SK-N-SH treated with all-trans-retinoic acid at 6 μM for 48 hours (cell line): Measurements from ENCODE around the gene FXYD2.

ENCODE experiments used
- ATAC-seq: fragments of 200-7000 bp; cut with Tn5 transposase; 3 replicates; pipeline ENCODE4 v1.9.1; 2020; ENCODE audit warnings: mild to moderate bottlenecking, moderate library complexity
- ARNTL ChIP-seq: fragments of 450-650 bp; formaldehyde crosslinking; IDR thresholded peaks from 2 replicates; pipeline ENCODE4 v1.5.0; 2020; ENCODE audit warnings: low read depth, mild to moderate bottlenecking, moderate library complexity, borderline replicate concordance
- BACH2 ChIP-seq: fragments of 250-450 bp; sonication (Bioruptor Pico); IDR thresholded peaks from 2 replicates; pipeline ENCODE4 v1.9.0; 2021; ENCODE audit warnings: mild to moderate bottlenecking, borderline replicate concordance
- ESRRG ChIP-seq: fragments of 250-450 bp; sonication (Bioruptor Pico); IDR thresholded peaks from 2 replicates; pipeline ENCODE4 v1.6.1; 2021; ENCODE audit warnings: mild to moderate bottlenecking
- GLIS3 ChIP-seq: fragments of 250-450 bp; sonication (Bioruptor Pico); IDR thresholded peaks from 2 replicates; pipeline ENCODE4 v1.5.0; 2020; ENCODE audit warnings: mild to moderate bottlenecking, moderate library complexity
- OSR1 ChIP-seq: fragments of 250-450 bp; sonication (Bioruptor Pico); IDR thresholded peaks from 2 replicates; pipeline ENCODE4 v1.8.0; 2022; ENCODE audit warnings: moderate library complexity, mild to moderate bottlenecking, inconsistent platforms
- PPARA ChIP-seq: fragments of 250-450 bp; sonication (Bioruptor Pico); IDR thresholded peaks from 2 replicates; pipeline ENCODE4 v1.5.0; 2020; ENCODE audit warnings: mild to moderate bottlenecking, borderline replicate concordance
- RARB ChIP-seq: fragments of 250-450 bp; sonication (Bioruptor Pico); IDR thresholded peaks from 2 replicates; pipeline ENCODE4 v1.8.0; 2021; ENCODE audit warnings: mild to moderate bottlenecking, moderate library complexity
- SNAI2 ChIP-seq: fragments of 250-450 bp; sonication (Bioruptor Pico); IDR thresholded peaks from 2 replicates; pipeline ENCODE4 v1.5.0; 2020; ENCODE audit warnings: mild to moderate bottlenecking, moderate library complexity
- TCF4 ChIP-seq: fragments of 250-450 bp; sonication (Bioruptor Pico); IDR thresholded peaks from 2 replicates; pipeline ENCODE4 v1.8.0; 2021; ENCODE audit warnings: mild to moderate bottlenecking, moderate library complexity, borderline replicate concordance
- TOX ChIP-seq: fragments of 250-450 bp; sonication (Bioruptor Pico); IDR thresholded peaks from 2 replicates; pipeline ENCODE4 v1.8.0; 2021; ENCODE audit warnings: mild to moderate bottlenecking, moderate library complexity, borderline replicate concordance
- ZFP3 ChIP-seq: fragments of 250-450 bp; sonication (Bioruptor Pico); IDR thresholded peaks from 2 replicates; pipeline ENCODE4 v1.5.0; 2020; ENCODE audit warnings: mild to moderate bottlenecking, moderate library complexity
- ZNF565 ChIP-seq: fragments of 450-650 bp; formaldehyde crosslinking; conservative IDR thresholded peaks from 2 replicates; pipeline ENCODE4 v1.5.0; 2020; ENCODE audit warnings: low read depth, mild to moderate bottlenecking, moderate library complexity
- ZNF70 ChIP-seq: fragments of 450-650 bp; formaldehyde crosslinking; IDR thresholded peaks from 2 replicates; pipeline ENCODE4 v1.5.0; 2020; ENCODE audit warnings: mild to moderate bottlenecking, moderate library complexity
- ZNF8 ChIP-seq: fragments of 450-650 bp; formaldehyde crosslinking; IDR thresholded peaks from 2 replicates; pipeline ENCODE4 v1.5.0; 2020; ENCODE audit warnings: mild to moderate bottlenecking, moderate library complexity
- TF ChIP-seq, protein P1 (sequence below): fragments of 250-450 bp; sonication (Bioruptor Pico); IDR thresholded peaks from 2 replicates; pipeline ENCODE4 v1.5.0; 2020; ENCODE audit warnings: mild to moderate bottlenecking, moderate library complexity
- TF ChIP-seq, protein P2 (sequence below): fragments of 250-450 bp; sonication (Bioruptor Pico); IDR thresholded peaks from 2 replicates; pipeline ENCODE4 v1.5.1; 2021; ENCODE audit warnings: mild to moderate bottlenecking, moderate library complexity
- TF ChIP-seq, protein P3 (sequence below): fragments of 250-450 bp; sonication (Bioruptor Pico); IDR thresholded peaks from 2 replicates; pipeline ENCODE4 v1.8.0; 2021; ENCODE audit warnings: low read depth, mild to moderate bottlenecking, moderate library complexity, borderline replicate concordance

The FXYD2 gene

DNA sequence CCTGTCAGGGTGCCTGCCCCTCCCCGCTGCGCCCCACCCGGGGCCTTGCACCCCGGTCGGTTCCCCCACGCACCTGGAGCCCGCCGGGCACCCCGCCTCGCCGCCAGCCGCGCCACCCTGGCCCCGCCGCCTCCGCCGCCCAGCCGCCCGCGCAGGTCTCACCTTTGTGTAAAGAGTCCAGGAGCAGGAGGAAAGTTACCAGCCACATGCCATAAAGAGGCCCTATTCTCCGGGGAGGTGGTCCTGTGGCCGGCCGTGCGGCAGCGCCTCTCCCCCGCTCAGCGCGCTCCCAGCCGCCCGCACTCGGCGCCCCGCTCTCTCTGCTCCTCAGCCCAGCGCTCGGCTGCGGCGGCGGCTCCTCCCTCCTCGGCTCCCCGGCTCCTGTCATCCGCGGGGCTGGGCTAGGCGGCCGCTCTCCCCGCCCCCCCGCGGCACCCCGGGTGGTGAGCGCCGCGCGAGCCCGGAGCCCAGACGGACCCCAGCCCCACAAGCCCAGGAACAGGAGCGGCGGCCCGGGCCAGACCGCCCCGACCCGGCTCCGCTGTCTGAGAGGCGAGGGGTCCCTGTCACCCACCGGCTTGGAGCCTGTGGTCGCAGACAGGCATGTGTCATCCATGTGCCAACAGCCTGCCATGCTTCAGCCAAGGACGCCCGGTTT, 27.5 kb downstream of the FXYD2 start, which contains the start of gene DSCAML1 (continued):
- TF ChIP-seq, protein P1, sequence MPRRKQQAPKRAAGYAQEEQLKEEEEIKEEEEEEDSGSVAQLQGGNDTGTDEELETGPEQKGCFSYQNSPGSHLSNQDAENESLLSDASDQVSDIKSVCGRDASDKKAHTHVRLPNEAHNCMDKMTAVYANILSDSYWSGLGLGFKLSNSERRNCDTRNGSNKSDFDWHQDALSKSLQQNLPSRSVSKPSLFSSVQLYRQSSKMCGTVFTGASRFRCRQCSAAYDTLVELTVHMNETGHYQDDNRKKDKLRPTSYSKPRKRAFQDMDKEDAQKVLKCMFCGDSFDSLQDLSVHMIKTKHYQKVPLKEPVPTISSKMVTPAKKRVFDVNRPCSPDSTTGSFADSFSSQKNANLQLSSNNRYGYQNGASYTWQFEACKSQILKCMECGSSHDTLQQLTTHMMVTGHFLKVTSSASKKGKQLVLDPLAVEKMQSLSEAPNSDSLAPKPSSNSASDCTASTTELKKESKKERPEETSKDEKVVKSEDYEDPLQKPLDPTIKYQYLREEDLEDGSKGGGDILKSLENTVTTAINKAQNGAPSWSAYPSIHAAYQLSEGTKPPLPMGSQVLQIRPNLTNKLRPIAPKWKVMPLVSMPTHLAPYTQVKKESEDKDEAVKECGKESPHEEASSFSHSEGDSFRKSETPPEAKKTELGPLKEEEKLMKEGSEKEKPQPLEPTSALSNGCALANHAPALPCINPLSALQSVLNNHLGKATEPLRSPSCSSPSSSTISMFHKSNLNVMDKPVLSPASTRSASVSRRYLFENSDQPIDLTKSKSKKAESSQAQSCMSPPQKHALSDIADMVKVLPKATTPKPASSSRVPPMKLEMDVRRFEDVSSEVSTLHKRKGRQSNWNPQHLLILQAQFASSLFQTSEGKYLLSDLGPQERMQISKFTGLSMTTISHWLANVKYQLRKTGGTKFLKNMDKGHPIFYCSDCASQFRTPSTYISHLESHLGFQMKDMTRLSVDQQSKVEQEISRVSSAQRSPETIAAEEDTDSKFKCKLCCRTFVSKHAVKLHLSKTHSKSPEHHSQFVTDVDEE (CRISPR knock-in tag) = no peak

DNA sequence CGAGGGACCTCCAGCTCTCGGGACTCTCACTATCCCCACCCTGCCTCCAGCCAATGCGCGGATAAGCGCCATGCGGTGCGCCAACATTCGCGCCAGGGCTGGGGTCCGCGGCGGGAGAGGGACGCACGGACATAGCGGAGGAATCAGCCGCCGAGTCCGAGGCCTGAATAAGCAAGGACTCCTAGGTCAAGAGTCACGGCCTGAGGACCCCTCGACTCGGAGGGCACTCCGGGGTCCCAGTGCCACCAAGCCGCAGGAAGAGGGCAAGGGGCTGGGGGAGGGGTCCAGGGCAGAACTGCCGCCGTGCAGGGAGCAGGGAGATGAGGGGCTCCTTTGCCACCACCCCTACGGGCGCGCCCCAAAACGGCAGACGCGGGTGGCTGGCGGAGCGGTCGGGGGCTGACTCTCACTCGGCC, 28.1 kb downstream of the FXYD2 start:
- TF ChIP-seq TOX (no peak), ARNTL (CRISPR knock-in tag) (no peak), ZNF70 (CRISPR knock-in tag) (no peak), TCF4 (CRISPR knock-in tag) (no peak), ZNF565 (no peak), ZFP3 (CRISPR knock-in tag) (no peak), SNAI2 (CRISPR knock-in tag) (no peak), RARB (CRISPR knock-in tag) (no peak), OSR1 (CRISPR knock-in tag) (no peak), GLIS3 (CRISPR knock-in tag) (no peak), ESRRG (CRISPR knock-in tag) (no peak), BACH2 (CRISPR knock-in tag) (no peak), ZNF8 (CRISPR knock-in tag) (no peak)
- TF ChIP-seq, protein P2, sequence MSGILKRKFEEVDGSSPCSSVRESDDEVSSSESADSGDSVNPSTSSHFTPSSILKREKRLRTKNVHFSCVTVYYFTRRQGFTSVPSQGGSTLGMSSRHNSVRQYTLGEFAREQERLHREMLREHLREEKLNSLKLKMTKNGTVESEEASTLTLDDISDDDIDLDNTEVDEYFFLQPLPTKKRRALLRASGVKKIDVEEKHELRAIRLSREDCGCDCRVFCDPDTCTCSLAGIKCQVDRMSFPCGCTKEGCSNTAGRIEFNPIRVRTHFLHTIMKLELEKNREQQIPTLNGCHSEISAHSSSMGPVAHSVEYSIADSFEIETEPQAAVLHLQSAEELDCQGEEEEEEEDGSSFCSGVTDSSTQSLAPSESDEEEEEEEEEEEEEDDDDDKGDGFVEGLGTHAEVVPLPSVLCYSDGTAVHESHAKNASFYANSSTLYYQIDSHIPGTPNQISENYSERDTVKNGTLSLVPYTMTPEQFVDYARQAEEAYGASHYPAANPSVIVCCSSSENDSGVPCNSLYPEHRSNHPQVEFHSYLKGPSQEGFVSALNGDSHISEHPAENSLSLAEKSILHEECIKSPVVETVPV (CRISPR knock-in tag) = no peak
- TF ChIP-seq, protein P3, sequence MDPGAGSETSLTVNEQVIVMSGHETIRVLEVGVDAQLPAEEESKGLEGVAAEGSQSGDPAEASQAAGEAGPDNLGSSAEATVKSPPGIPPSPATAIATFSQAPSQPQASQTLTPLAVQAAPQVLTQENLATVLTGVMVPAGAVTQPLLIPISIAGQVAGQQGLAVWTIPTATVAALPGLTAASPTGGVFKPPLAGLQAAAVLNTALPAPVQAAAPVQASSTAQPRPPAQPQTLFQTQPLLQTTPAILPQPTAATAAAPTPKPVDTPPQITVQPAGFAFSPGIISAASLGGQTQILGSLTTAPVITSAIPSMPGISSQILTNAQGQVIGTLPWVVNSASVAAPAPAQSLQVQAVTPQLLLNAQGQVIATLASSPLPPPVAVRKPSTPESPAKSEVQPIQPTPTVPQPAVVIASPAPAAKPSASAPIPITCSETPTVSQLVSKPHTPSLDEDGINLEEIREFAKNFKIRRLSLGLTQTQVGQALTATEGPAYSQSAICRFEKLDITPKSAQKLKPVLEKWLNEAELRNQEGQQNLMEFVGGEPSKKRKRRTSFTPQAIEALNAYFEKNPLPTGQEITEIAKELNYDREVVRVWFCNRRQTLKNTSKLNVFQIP (CRISPR knock-in tag) = no peak
- TF ChIP-seq, protein P1 (CRISPR knock-in tag) = no peak
- ATAC-seq = no peak

DNA sequence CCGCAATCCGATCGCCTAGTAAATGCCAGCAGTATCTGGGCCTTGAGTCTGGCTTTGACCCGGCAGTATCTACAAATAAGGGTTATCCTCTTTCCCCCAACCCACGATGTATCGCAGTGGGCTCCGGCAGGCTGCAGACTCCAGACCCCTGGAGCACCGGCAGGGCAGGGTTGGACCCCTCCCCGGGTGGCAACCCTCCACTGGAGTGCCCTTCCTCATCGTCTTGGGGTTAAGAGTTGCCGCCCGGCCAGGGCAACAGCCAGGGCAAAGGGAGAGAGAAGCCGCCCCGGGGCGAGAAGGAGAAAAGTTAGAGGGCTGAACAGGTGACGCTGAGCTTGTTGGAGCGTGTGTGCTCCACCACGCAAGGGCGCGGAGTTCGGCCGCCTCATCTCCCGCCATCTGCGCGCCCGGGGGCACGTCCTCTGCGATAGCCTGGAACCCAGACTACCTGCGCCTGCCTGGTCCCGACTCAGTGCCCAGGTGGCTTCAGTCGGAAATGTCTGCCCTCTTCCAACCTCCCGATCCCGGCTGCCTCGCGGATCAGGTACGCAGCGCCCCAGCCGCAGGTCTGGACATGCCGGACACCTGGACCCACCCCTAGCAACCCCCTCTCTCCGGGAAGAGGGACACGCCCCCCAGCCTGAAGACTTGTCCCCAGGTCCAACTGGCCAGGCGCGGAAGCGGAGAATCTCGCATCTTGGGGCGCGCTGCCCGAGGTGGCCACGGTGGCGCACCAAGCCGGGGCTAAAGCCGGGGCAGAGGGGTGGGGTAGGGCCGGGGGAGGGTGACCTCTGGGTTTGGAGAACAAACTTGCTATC, 28.7 kb downstream of the FXYD2 start:
- no peak for ATAC-seq
- no peak for TF ChIP-seq PPARA
- TF ChIP-seq TCF4 (CRISPR knock-in tag) = no peak
- TF ChIP-seq GLIS3 (CRISPR knock-in tag) = no peak
